Endothelial cell of umbilical vein (primary cell): ENCODE measurements around the gene TRDN. TPM values are rescaled to one million over a fixed set of nuclear protein-coding genes. Genes with fewer than 3 reads are reported as not detected.

ENCODE experiments used
- BruUV-seq: library from RNA; stranded (reverse); fragments of 400-500 nt; replicated peaks from 2 replicates; lab custom pipeline; 2021; lab: Mats Ljungman, UMichigan
- CTCF ChIA-PET: fragments of 300-600, 350-600 bp; sonication (Branson Sonifier 250); formaldehyde crosslinking; loops from one replicate; lab custom pipeline; 2021; ENCODE audit warnings: antibody characterized with exemption, inconsistent platforms; lab: Charles Lee
- POLR2A ChIA-PET: fragments of 300-600, 350-600 bp; sonication (Branson Sonifier 250); formaldehyde crosslinking; loops from one replicate; lab custom pipeline; 2021; ENCODE audit warnings: antibody characterized with exemption, inconsistent platforms; lab: Charles Lee
- DNase-seq: peaks from one replicate; pipeline ENCODE4 v3.0.0-alpha.2; 2011; ENCODE audit warnings: low read depth, low spot score
- FAIRE-seq: peaks from 2 replicates; lab custom pipeline; 2011; peaks lifted over from hg19 to GRCh38; lab: Jason Lieb, UNC
- H2AFZ ChIP-seq: 2 replicates; pipeline ENCODE4 v1.6.0; 2012; ENCODE audit warnings: low read depth, low read length, control low read depth, inconsistent platforms
- H3K27ac ChIP-seq: 2 replicates; pipeline ENCODE4 v1.5.1; 2011; ENCODE audit warnings: low read depth, mild to moderate bottlenecking, control low read depth, low read length, moderate library complexity; ENCODE audit not compliant: insufficient read depth
- H3K27me3 ChIP-seq, 2 experiments: 2 replicates each; pipeline versions ENCODE4 v1.6.0 to v1.6.1; 2011; ENCODE audit warnings: low read length in 2 of 2, mixed read lengths in 1 of 2; ENCODE audit not compliant: control insufficient read depth in 2 of 2, insufficient read depth in 2 of 2
- H3K36me3 ChIP-seq, 2 experiments: 2 replicates in 1 of 2; 3 replicates in 1 of 2; pipeline ENCODE4 v1.5.1; 2011; ENCODE audit warnings: low read length in 2 of 2, mild to moderate bottlenecking in 1 of 2, moderate library complexity in 1 of 2; ENCODE audit not compliant: control insufficient read depth in 2 of 2, insufficient read depth in 2 of 2; ENCODE audit errors: extremely low read depth in 1 of 2
- H3K4me1 ChIP-seq: 3 replicates; pipeline ENCODE4 v1.5.1; 2011; ENCODE audit warnings: mild to moderate bottlenecking, low read length; ENCODE audit not compliant: control insufficient read depth, insufficient read depth; ENCODE audit errors: extremely low read depth
- H3K4me2 ChIP-seq: 2 replicates; pipeline ENCODE4 v1.6.1; 2011; ENCODE audit warnings: low read length, control low read depth, mixed read lengths; ENCODE audit not compliant: insufficient read depth
- H3K4me3 ChIP-seq, 3 experiments: fragments of 200-600 bp in 1 of 3; sonication (generic), shearing (Covaris generic) in 1 of 3; replicated peaks in 1 of 3; 2 replicates each; pipeline ENCODE4 v1.5.1; 2011 to 2016; ENCODE audit warnings: control low read depth in 3 of 3, low read length in 3 of 3, mild to moderate bottlenecking in 2 of 3, inconsistent platforms in 1 of 3, low read depth in 1 of 3, moderate library complexity in 1 of 3; ENCODE audit not compliant: insufficient read depth in 1 of 3
- H3K79me2 ChIP-seq: 2 replicates; pipeline ENCODE4 v1.6.0; 2012; ENCODE audit warnings: low read length, inconsistent platforms; ENCODE audit not compliant: control insufficient read depth, insufficient read depth
- H3K9ac ChIP-seq: replicated peaks from 2 replicates; pipeline ENCODE3; 2011; ENCODE audit warnings: low read length, control low read depth; ENCODE audit not compliant: insufficient read depth; ENCODE audit errors: extremely low read depth
- H3K9me1 ChIP-seq: replicated peaks from 3 replicates; pipeline ENCODE4 v1.6.0; 2011; ENCODE audit warnings: mild to moderate bottlenecking, low read length; ENCODE audit not compliant: control insufficient read depth, insufficient read depth; ENCODE audit errors: extremely low read depth
- H3K9me3 ChIP-seq: replicated peaks from 2 replicates; pipeline ENCODE4 v1.5.1; 2012; ENCODE audit warnings: low read length, inconsistent platforms; ENCODE audit not compliant: control insufficient read depth, insufficient read depth
- H4K20me1 ChIP-seq: replicated peaks from 2 replicates; pipeline ENCODE3; 2011; ENCODE audit warnings: mild to moderate bottlenecking, low read length; ENCODE audit not compliant: control insufficient read depth, insufficient read depth; ENCODE audit errors: extremely low read depth
- EZH2 ChIP-seq: IDR thresholded peaks from 2 replicates; pipeline ENCODE4 v1.6.1; 2012; ENCODE audit warnings: borderline replicate concordance, low read depth, mild to moderate bottlenecking, moderate library complexity, low read length, inconsistent platforms; ENCODE audit not compliant: severe bottlenecking
- FOS ChIP-seq: IDR thresholded peaks from 2 replicates; pipeline ENCODE4 v1.6.1; 2011; ENCODE audit warnings: mild to moderate bottlenecking, low read length, moderate library complexity, borderline replicate concordance; ENCODE audit not compliant: insufficient read depth
- GATA2 ChIP-seq: IDR thresholded peaks from 2 replicates; pipeline ENCODE4 v1.7.0; 2011; ENCODE audit warnings: low read depth, mild to moderate bottlenecking, moderate library complexity, mixed read lengths, low read length; ENCODE audit not compliant: insufficient read length, insufficient read depth
- JUN ChIP-seq: IDR thresholded peaks from 2 replicates; pipeline ENCODE4 v1.6.1; 2011; ENCODE audit warnings: borderline replicate concordance, low read depth; ENCODE audit not compliant: insufficient read length, insufficient read depth
- MYC ChIP-seq: IDR thresholded peaks from one replicate; pipeline ENCODE4 v1.6.1; 2011; ENCODE audit warnings: mild to moderate bottlenecking, low read depth, low read length
- POLR2A ChIP-seq: IDR thresholded peaks from 2 replicates; pipeline ENCODE4 v1.6.1; 2012; ENCODE audit warnings: low read depth, mild to moderate bottlenecking, control low read depth, low read length
- POLR2AphosphoS5 ChIP-seq: IDR thresholded peaks from 2 replicates; pipeline ENCODE4 v1.6.1; 2012; ENCODE audit warnings: low read depth, mild to moderate bottlenecking, control low read depth, low read length, moderate library complexity; ENCODE audit not compliant: insufficient read depth
- dilution Hi-C: fragments of 300-500 bp; cut with MboI; formaldehyde crosslinking; loops from one replicate; pipeline ENCODE4 v1.15.0; 2019; ENCODE audit warnings: low sequenced_read_pairs; ENCODE audit not compliant: extremely low pct_ligation_motif_present
- intact Hi-C: fragments of 100-400 bp; cut with micrococcal nuclease; formaldehyde crosslinking; loops from one replicate; pipeline ENCODE4 v1.10.0; 2022
- polyA plus RNA-seq, 4 experiments: library from polyadenylated mRNA; depleted of rRNA in 3 of 4; stranded (reverse) in 3 of 4; unstranded in 1 of 4; fragments of >200 nt; gene quantifications; 2 replicates each; pipeline versions ENCODE4 v1.2.1 to v1.2.3, GENCODE V29; 2011 to 2012; ENCODE audit warnings: missing spikeins in 1 of 4
- total RNA-seq: library from RNA; stranded (reverse); gene quantifications from 2 replicates; pipeline ENCODE4 v1.2.3, GENCODE V29; 2021
- TF ChIP-seq, protein P1 (sequence below), 2 donors: IDR thresholded peaks; 1 replicate in 1 of 2; 2 replicates in 1 of 2; pipeline ENCODE4 v1.5.1; 2011; ENCODE audit warnings: low read length in 2 of 2, mild to moderate bottlenecking in 2 of 2, moderate library complexity in 2 of 2, control low read depth in 1 of 2, inconsistent platforms in 1 of 2, low read depth in 1 of 2; ENCODE audit not compliant: insufficient read depth in 1 of 2; ENCODE audit errors: extremely low read depth in 1 of 2
- TF ChIP-seq, protein P2 (sequence below): IDR thresholded peaks from 2 replicates; pipeline ENCODE4 v1.6.1; 2011; ENCODE audit not compliant: insufficient read depth, insufficient read length

Gene TRDN
- total and polyA plus RNA-seq, 2 donors (not counting 3 experiments of a cell fraction or from before 2014, with no cell fraction given), result not detected

- no peak for DNase-seq
- POLR2A ChIA-PET, result no interaction called here
- TF ChIP-seq JUN (no peak), MYC (no peak), EZH2 (no peak), POLR2A (no peak), POLR2AphosphoS5 (no peak), FOS (no peak), GATA2 (no peak)
- TF ChIP-seq, protein P1, sequence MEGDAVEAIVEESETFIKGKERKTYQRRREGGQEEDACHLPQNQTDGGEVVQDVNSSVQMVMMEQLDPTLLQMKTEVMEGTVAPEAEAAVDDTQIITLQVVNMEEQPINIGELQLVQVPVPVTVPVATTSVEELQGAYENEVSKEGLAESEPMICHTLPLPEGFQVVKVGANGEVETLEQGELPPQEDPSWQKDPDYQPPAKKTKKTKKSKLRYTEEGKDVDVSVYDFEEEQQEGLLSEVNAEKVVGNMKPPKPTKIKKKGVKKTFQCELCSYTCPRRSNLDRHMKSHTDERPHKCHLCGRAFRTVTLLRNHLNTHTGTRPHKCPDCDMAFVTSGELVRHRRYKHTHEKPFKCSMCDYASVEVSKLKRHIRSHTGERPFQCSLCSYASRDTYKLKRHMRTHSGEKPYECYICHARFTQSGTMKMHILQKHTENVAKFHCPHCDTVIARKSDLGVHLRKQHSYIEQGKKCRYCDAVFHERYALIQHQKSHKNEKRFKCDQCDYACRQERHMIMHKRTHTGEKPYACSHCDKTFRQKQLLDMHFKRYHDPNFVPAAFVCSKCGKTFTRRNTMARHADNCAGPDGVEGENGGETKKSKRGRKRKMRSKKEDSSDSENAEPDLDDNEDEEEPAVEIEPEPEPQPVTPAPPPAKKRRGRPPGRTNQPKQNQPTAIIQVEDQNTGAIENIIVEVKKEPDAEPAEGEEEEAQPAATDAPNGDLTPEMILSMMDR (IDR thresholded peaks at IDR 0.05; ENCODE audit: extremely low read depth in 1 of 2, insufficient read depth in 1 of 2, low read depth in 1 of 2, low read length in 2 of 2), result no peak
- TF ChIP-seq, protein P2, sequence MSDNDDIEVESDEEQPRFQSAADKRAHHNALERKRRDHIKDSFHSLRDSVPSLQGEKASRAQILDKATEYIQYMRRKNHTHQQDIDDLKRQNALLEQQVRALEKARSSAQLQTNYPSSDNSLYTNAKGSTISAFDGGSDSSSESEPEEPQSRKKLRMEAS, result no peak
- CTCF ChIA-PET, result no interaction called here
- no peaks in the 10 kb centered on the region for H3K9me1 ChIP-seq
- H3K79me2 ChIP-seq, result no peaks in the 10 kb centered on the region
- BruUV-seq, result no TSS peak
- H3K4me1 ChIP-seq, result no peaks in the 10 kb centered on the region
- FAIRE-seq, result no peak
- no peak overlapping the region for H3K9ac ChIP-seq
- H4K20me1 ChIP-seq, result no peaks in the 10 kb centered on the region
- no peaks in the 10 kb centered on the region for H3K9me3 ChIP-seq
- dilution Hi-C loops, result no loop called here
- H3K4me3 ChIP-seq, result no peak overlapping the region
- no peaks in the 10 kb centered on the region for H3K27me3 ChIP-seq
- no peak overlapping the region for H2AFZ ChIP-seq
- no peaks in the 10 kb centered on the region for H3K36me3 ChIP-seq
- H3K27ac ChIP-seq, result no peak overlapping the region
- intact Hi-C loops, result no loop called here
- H3K4me2 ChIP-seq, result no peak overlapping the region
Measured at GRCh38 chr6:123182998-123183397, 453.8 kb downstream of the TRDN start.
